Brain microvascular endothelial cell (primary cell): ENCODE data around the gene TRPM4.
"Not testable (repeated sequence)": the region's sequence is repeated elsewhere in the genome, so short reads cannot be mapped to it uniquely, and the experiment has no call there.

Experiments used
- DNase-seq: peaks from one replicate; pipeline ENCODE4 v3.0.0-alpha.2; 2020
- H3K27ac ChIP-seq: fragments of 250-450 bp; sonication (Bioruptor Pico); 2 replicates; pipeline ENCODE4 v1.5.1; 2020; ENCODE audit warnings: mild to moderate bottlenecking, moderate library complexity
- H3K27me3 ChIP-seq: fragments of 250-450 bp; sonication (Bioruptor Pico); replicated peaks from 2 replicates; pipeline ENCODE4 v1.5.1; 2020; ENCODE audit warnings: mild to moderate bottlenecking
- H3K36me3 ChIP-seq: fragments of 250-450 bp; sonication (Bioruptor Pico); replicated peaks from 2 replicates; pipeline ENCODE4 v1.5.1; 2020; ENCODE audit warnings: mild to moderate bottlenecking
- H3K4me3 ChIP-seq: 2 replicates; pipeline ENCODE4 v1.5.1; 2011; ENCODE audit warnings: low read depth, mild to moderate bottlenecking, control low read depth, low read length, moderate library complexity
- CTCF ChIP-seq: IDR thresholded peaks from 2 replicates; pipeline ENCODE4 v1.5.1; 2011; ENCODE audit warnings: low read depth, mild to moderate bottlenecking, moderate library complexity, low read length, control low read depth, inconsistent platforms; ENCODE audit errors: missing control alignments
- in situ Hi-C: cut with HindIII; loops from 2 replicates; pipeline ENCODE4 v1.10.0; 2017; ENCODE audit warnings: low sequenced_read_pairs, low pct_ligation_motif_present

The TRPM4 gene

GRCh38 chr19:49173198-49173597, 15.6 kb downstream of the TRPM4 start:
- no peak overlapping the region for H3K27ac ChIP-seq
- no peak overlapping the region for H3K4me3 ChIP-seq
- H3K27me3 ChIP-seq, result no peaks in the 10 kb centered on the region
- peaks cover 47% of the 10 kb centered on the region for H3K36me3 ChIP-seq
- in situ Hi-C loops, result no loop called here
- DNase-seq, result no peak
- no peak for TF ChIP-seq CTCF

- in situ Hi-C loops, result no loop called here
- TF ChIP-seq CTCF, result no peak
- Histone ChIP-seq H3K4me3 (no peak overlapping the region), H3K36me3 (peaks cover 32% of the 10 kb centered on the region), H3K27ac (no peak overlapping the region), H3K27me3 (no peaks in the 10 kb centered on the region)
- no peak for DNase-seq
These were observed 23.1 kb downstream of the TRPM4 start for GRCh38 chr19:49180659-49181058.

GRCh38 chr19:49182010-49182847, 24.6 kb downstream of the TRPM4 start:
- in situ Hi-C loops, H3K27me3 ChIP-seq, H3K27ac ChIP-seq, DNase-seq, H3K4me3 ChIP-seq: not testable (repeated sequence)
- H3K36me3 ChIP-seq, result peaks cover 44% of the 10 kb centered on the region

GRCh38 chr19:49182848-49183375, 25.3 kb downstream of the TRPM4 start:
- no peaks in the 10 kb centered on the region for H3K27me3 ChIP-seq
- H3K36me3 ChIP-seq, result peaks cover 39% of the 10 kb centered on the region
- in situ Hi-C loops, result no loop called here

GRCh38 chr19:49186108-49186507, 28.5 kb downstream of the TRPM4 start:
- no peak for TF ChIP-seq CTCF
- in situ Hi-C loops, result no loop called here
- no peak overlapping the region for H3K4me3 ChIP-seq
- peaks cover 58% of the 10 kb centered on the region for H3K36me3 ChIP-seq
- H3K27ac ChIP-seq, result no peak overlapping the region
- DNase-seq, result no peak
- no peaks in the 10 kb centered on the region for H3K27me3 ChIP-seq

More at GRCh38 chr19:49182848-49183375, 25.3 kb downstream of the TRPM4 start:
- Histone ChIP-seq H3K27ac (no peak overlapping the region), H3K4me3 (no peak overlapping the region)
- no peak for DNase-seq
- TF ChIP-seq CTCF, result no peak

GRCh38 chr19:49188626-49189200, 31.1 kb downstream of the TRPM4 start:
- TF ChIP-seq CTCF, result no peak
- Histone ChIP-seq H3K4me3 (no peak overlapping the region), H3K27me3 (no peaks in the 10 kb centered on the region), H3K36me3 (peaks cover 62% of the 10 kb centered on the region), H3K27ac (no peak overlapping the region)
- in situ Hi-C loops, result no loop called here
- no peak for DNase-seq
